ENCODE data around the gene SPATC1L. TPM values are rescaled to one million over a fixed set of nuclear protein-coding genes. Genes with fewer than 3 reads are reported as not detected.

SPATC1L gene
- polyA plus RNA-seq, 2 of the 4 experiments (the other 2 are of a cell fraction): 0.14 TPM; not detected in 1

- Histone ChIP-seq H3K9me3 (no peaks in the 10 kb centered on the region), H3K4me3 (no peak overlapping the region), H3K27ac (no peak overlapping the region), H3K4me2 (no peak overlapping the region), H3K4me1 (no peaks in the 10 kb centered on the region; the same call in 2 of the 3 replicates)
- POLR2A ChIA-PET: no interaction called here
- DNase-seq (ENCODE audit: low read depth in 1 of 2, low spot score in 1 of 2): no peak
- FAIRE-seq: no peak
- TF ChIP-seq RARB (CRISPR knock-in tag; IDR thresholded peaks at IDR 0.05) (no peak), ESRRA (IDR thresholded peaks at IDR 0.05; ENCODE audit: borderline replicate concordance, low read length) (no peak), PHF8 (IDR thresholded peaks at IDR 0.05; ENCODE audit: borderline replicate concordance, low read depth) (no peak), REST (IDR thresholded peaks at IDR 0.05) (no peak), CBX8 (IDR thresholded peaks at IDR 0.05) (no peak), HOXB5 (CRISPR knock-in tag; IDR thresholded peaks at IDR 0.05) (no peak), BCL3 (IDR thresholded peaks at IDR 0.05) (no peak)
- WGBS (ENCODE audit: missing lambda C conversion rate): 95% methylated on average over 16 of the region's 16 CpGs
- no peak for ATAC-seq
- CTCF ChIA-PET: interaction anchor here (1.0 to 1.2 kb wide), 2 partner anchors 68 to 78 kb away, joined by 3 to 6 read pairs; no protein-coding TSS in a partner anchor
These were observed 37.6 kb upstream of the SPATC1L start for GRCh38 chr21:46221664-46222435.

GRCh38 chr21:46220847-46221246 is 36.6 kb upstream of the SPATC1L start:
- H3K4me2 ChIP-seq: no peak overlapping the region
- FAIRE-seq (no peak), DNase-seq (ENCODE audit: low read depth in 1 of 2, low spot score in 1 of 2) (no peak), ATAC-seq (no peak)
- ChIA-PET POLR2A (no interaction called here), CTCF (interaction anchor here (1.0 to 1.2 kb wide), 2 partner anchors 67 to 77 kb away, joined by 3 to 6 read pairs; no protein-coding TSS in a partner anchor)
- H3K9me3 ChIP-seq: no peaks in the 10 kb centered on the region
- TF ChIP-seq ZFP36 (IDR thresholded peaks at IDR 0.05; ENCODE audit: borderline replicate concordance, partially characterized antibody): no peak
- no peak for TF ChIP-seq REST (IDR thresholded peaks at IDR 0.05)
- TF ChIP-seq HES2 (IDR thresholded peaks at IDR 0.05): no peak
- TF ChIP-seq NPAS2 (CRISPR knock-in tag; IDR thresholded peaks at IDR 0.05; ENCODE audit: borderline replicate concordance): no peak
- no peak for TF ChIP-seq POLR2AphosphoS2 (conservative IDR thresholded peaks at IDR 0.05; ENCODE audit: low read length)
- no peak for TF ChIP-seq NFE2L2 (conservative IDR thresholded peaks at IDR 0.05; ENCODE audit: low read length)
- TF ChIP-seq CHD4 (IDR thresholded peaks at IDR 0.05; ENCODE audit: borderline replicate concordance): no peak
- TF ChIP-seq JUN (IDR thresholded peaks at IDR 0.05): no peak
- no peak for TF ChIP-seq SREBF2 (IDR thresholded peaks at IDR 0.05)
- H3K4me1 ChIP-seq: no peaks in the 10 kb centered on the region
- 84% methylated on average over 8 of the region's 8 CpGs for WGBS (ENCODE audit: missing lambda C conversion rate)
- no peak overlapping the region for H3K4me3 ChIP-seq
- H3K27ac ChIP-seq: no peak overlapping the region
